Measurements from ENCODE around the gene NEXN. TPM values are rescaled to one million over a fixed set of nuclear protein-coding genes. Genes with fewer than 3 reads are reported as not detected.
A peak's percentile ranks its signal among the peaks of the same experiment; 100 is the strongest.
"Not testable (repeated sequence)": the region's sequence is repeated elsewhere in the genome, so short reads cannot be mapped to it uniquely, and the experiment has no call there.

NEXN gene
- total RNA-seq, 1 donor from 2014 or later: 370 TPM

GRCh38 chr1:77899647-77900320 lies 11.4 kb downstream of the NEXN start:
- intact Hi-C loops (cut with DNase I): no loop called here
- DNase-seq: no peak
- peak; percentile 66 for ATAC-seq (ENCODE audit: poor library complexity)

- ATAC-seq (ENCODE audit: poor library complexity): peak; percentile 55
- DNase-seq: no peak
- intact Hi-C loops (cut with DNase I): no loop called here
Measured at GRCh38 chr1:77900687-77901293, 12.4 kb downstream of the NEXN start.

- ATAC-seq (ENCODE audit: poor library complexity) (no peak), DNase-seq (no peak)
- intact Hi-C loops (cut with DNase I): no loop called here
Measured at GRCh38 chr1:77905603-77906002, 17.2 kb downstream of the NEXN start.

GRCh38 chr1:77906019-77906545 lies 17.7 kb downstream of the NEXN start:
- ATAC-seq (ENCODE audit: poor library complexity): no peak
- intact Hi-C loops (cut with DNase I): no loop called here

GRCh38 chr1:77906624-77907023 lies 18.2 kb downstream of the NEXN start:
- DNase-seq (no peak), ATAC-seq (ENCODE audit: poor library complexity) (no peak)
- intact Hi-C loops (cut with DNase I): no loop called here

More at GRCh38 chr1:77906019-77906545, 17.7 kb downstream of the NEXN start:
- DNase-seq: no peak

- DNase-seq: no peak
- ATAC-seq (ENCODE audit: poor library complexity): no peak
- intact Hi-C loops (cut with DNase I): no loop called here
Measured at GRCh38 chr1:77910116-77910515, 21.7 kb downstream of the NEXN start.

GRCh38 chr1:77918918-77919317 lies 30.5 kb downstream of the NEXN start:
- intact Hi-C loops (cut with DNase I); DNase-seq; ATAC-seq (ENCODE audit: poor library complexity): not testable (repeated sequence)

GRCh38 chr1:77925518-77925917 lies 37.1 kb downstream of the NEXN start:
- DNase-seq (no peak), ATAC-seq (ENCODE audit: poor library complexity) (no peak)
- intact Hi-C loops (cut with DNase I): no loop called here

GRCh38 chr1:77925956-77926355 lies 37.5 kb downstream of the NEXN start:
- DNase-seq (no peak), ATAC-seq (ENCODE audit: poor library complexity) (no peak)
- intact Hi-C loops (cut with DNase I): no loop called here

- ATAC-seq (ENCODE audit: poor library complexity): no peak
- intact Hi-C loops (cut with DNase I): no loop called here
Measured at GRCh38 chr1:77926561-77927357, 38.3 kb downstream of the NEXN start.

GRCh38 chr1:77927414-77927813 lies 39.0 kb downstream of the NEXN start:
- no peak for ATAC-seq (ENCODE audit: poor library complexity)
- intact Hi-C loops (cut with DNase I): no loop called here
- no peak for DNase-seq

More at GRCh38 chr1:77926561-77927357, 38.3 kb downstream of the NEXN start:
- DNase-seq: no peak

- intact Hi-C loops (cut with DNase I): no loop called here
- no peak for DNase-seq
- ATAC-seq (ENCODE audit: poor library complexity): no peak
Measured at GRCh38 chr1:77929806-77930205, 41.4 kb downstream of the NEXN start.

GRCh38 chr1:77938651-77939050 lies 50.2 kb downstream of the NEXN start:
- intact Hi-C loops (cut with DNase I): no loop called here
- ATAC-seq (ENCODE audit: poor library complexity) (no peak), DNase-seq (no peak)

GRCh38 chr1:77940921-77941570 lies 52.6 kb downstream of the NEXN start:
- no peak for DNase-seq
- intact Hi-C loops (cut with DNase I): no loop called here
- no peak for ATAC-seq (ENCODE audit: poor library complexity)

- ATAC-seq (ENCODE audit: poor library complexity) (no peak), DNase-seq (no peak)
- intact Hi-C loops (cut with DNase I): no loop called here
Measured at GRCh38 chr1:77942400-77943140, 54.1 kb downstream of the NEXN start.

GRCh38 chr1:77945345-77945744 lies 56.9 kb downstream of the NEXN start:
- ATAC-seq (ENCODE audit: poor library complexity) (peak; percentile 4), DNase-seq (no peak)
- intact Hi-C loops (cut with DNase I): no loop called here

GRCh38 chr1:77948841-77949424 lies 60.5 kb downstream of the NEXN start:
- intact Hi-C loops (cut with DNase I): no loop called here
- ATAC-seq (ENCODE audit: poor library complexity): peak; percentile 42
- no peak for DNase-seq

- DNase-seq (no peak), ATAC-seq (ENCODE audit: poor library complexity) (no peak)
- intact Hi-C loops (cut with DNase I): no loop called here
Measured at GRCh38 chr1:77950873-77951272, 62.4 kb downstream of the NEXN start.

Measured in Right ventricle myocardium superior (tissue), 1 donor.